Neutrophil (primary cell): ENCODE measurements around the gene OR2H2.

Source experiments
- H3K27ac ChIP-seq: fragments of 200-600 bp; sonication (generic); 2 replicates; pipeline ENCODE4 v1.5.1; 2016; ENCODE audit warnings: mild to moderate bottlenecking, moderate library complexity
- H3K27me3 ChIP-seq: fragments of 200-600 bp; sonication (generic); 2 replicates; pipeline ENCODE4 v1.6.0; 2016; ENCODE audit warnings: mild to moderate bottlenecking
- H3K36me3 ChIP-seq: fragments of 200-600 bp; sonication (generic); 2 replicates; pipeline ENCODE4 v1.5.1; 2017
- H3K4me1 ChIP-seq, 2 experiments: fragments of 200-600 bp in 1 of 2; sonication (generic) in 1 of 2; 1 replicate in 1 of 2; 2 replicates in 1 of 2; pipeline versions ENCODE4 v1.5.1 to v1.6.1; 2013 to 2016; ENCODE audit warnings: low read depth in 1 of 2, low read length in 1 of 2, mild to moderate bottlenecking in 1 of 2, moderate library complexity in 1 of 2; ENCODE audit not compliant: control insufficient read depth in 1 of 2, insufficient read depth in 1 of 2
- H3K4me3 ChIP-seq, 2 experiments: fragments of 200-600 bp in 1 of 2; sonication (generic) in 1 of 2; 1 replicate in 1 of 2; 2 replicates in 1 of 2; pipeline ENCODE4 v1.5.1; 2013 to 2016; ENCODE audit warnings: low read depth in 1 of 2, low read length in 1 of 2, mild to moderate bottlenecking in 1 of 2, moderate library complexity in 1 of 2
- H3K9me3 ChIP-seq: fragments of 200-600 bp; sonication (generic); 2 replicates; pipeline ENCODE4 v1.5.1; 2016
- CTCF ChIP-seq: fragments of 200-600 bp; sonication (generic); IDR thresholded peaks from 2 replicates; pipeline ENCODE4 v1.5.1; 2016; ENCODE audit warnings: antibody characterized with exemption

OR2H2 gene

GRCh38 chr6:29554764-29555163, 30.2 kb upstream of the OR2H2 start:
- no peak overlapping the region for H3K4me3 ChIP-seq
- H3K4me1 ChIP-seq: peaks cover 3 to 13% of the 10 kb centered on the region in 2 experiments
- no peak overlapping the region for H3K27ac ChIP-seq
- no peaks in the 10 kb centered on the region for H3K9me3 ChIP-seq
- TF ChIP-seq CTCF: no peak
- H3K36me3 ChIP-seq: no peaks in the 10 kb centered on the region
- peaks cover 86% of the 10 kb centered on the region for H3K27me3 ChIP-seq

GRCh38 chr6:29557320-29557719, 27.6 kb upstream of the OR2H2 start:
- Histone ChIP-seq H3K36me3 (no peaks in the 10 kb centered on the region), H3K4me1 (peaks cover 3 to 13% of the 10 kb centered on the region in 2 experiments), H3K4me3 (no peak overlapping the region), H3K27ac (no peak overlapping the region), H3K27me3 (peaks cover 86% of the 10 kb centered on the region), H3K9me3 (no peaks in the 10 kb centered on the region)
- TF ChIP-seq CTCF: no peak

GRCh38 chr6:29558439-29559079, 26.4 kb upstream of the OR2H2 start:
- TF ChIP-seq CTCF: no peak
- Histone ChIP-seq H3K9me3 (no peaks in the 10 kb centered on the region), H3K4me1 (peaks cover 3 to 5% of the 10 kb centered on the region in 2 experiments), H3K4me3 (no peak overlapping the region), H3K27ac (no peak overlapping the region), H3K36me3 (no peaks in the 10 kb centered on the region), H3K27me3 (peaks cover 86% of the 10 kb centered on the region)

- Histone ChIP-seq H3K4me3 (no peak within 1 kb of the TSS), H3K36me3 (no peaks in the 10 kb centered on the region), H3K9me3 (no peaks in the 10 kb centered on the region), H3K27ac (no peak within 1 kb of the TSS), H3K4me1 (no peaks in the 10 kb centered on the region), H3K27me3 (peaks cover 86% of the 10 kb centered on the region)
- TF ChIP-seq CTCF: no peak
Observed at GRCh38 chr6:29559524-29560287, 25.2 kb upstream of the OR2H2 start, which contains the start of gene UBD. UBD (minus strand) TSS chr6:29559732; CDS start chr6:29559701, 31 bp downstream.

- Histone ChIP-seq H3K9me3 (no peaks in the 10 kb centered on the region), H3K27ac (no peak overlapping the region), H3K4me3 (no peak overlapping the region), H3K36me3 (no peaks in the 10 kb centered on the region), H3K4me1 (no peaks in the 10 kb centered on the region), H3K27me3 (peaks cover 81% of the 10 kb centered on the region)
- TF ChIP-seq CTCF: no peak
Observed at GRCh38 chr6:29561091-29561490, 23.8 kb upstream of the OR2H2 start.
